ENCODE results near the gene PIK3AP1. TPM values are rescaled to one million over a fixed set of nuclear protein-coding genes. Genes with fewer than 3 reads are reported as not detected.

PIK3AP1 gene
- total RNA-seq, 4 donors from 2014 or later: 1.4 to 3.2 (median 2.8) TPM

GRCh38 chr10:96672481-96673175 lies 47.7 kb downstream of the PIK3AP1 start:
- no peaks in the 10 kb centered on the region for H3K27me3 ChIP-seq
- TF ChIP-seq CTCF (IDR thresholded peaks at IDR 0.05 in 4 of 5, conservative IDR thresholded peaks at IDR 0.05 in 1 of 5) (no peak), POLR2A (IDR thresholded peaks at IDR 0.05) (no peak)
- in situ Hi-C loops (cut with MboI; ENCODE audit: low sequenced_read_pairs in 4 of 4): no loop called here
- H3K36me3 ChIP-seq: no peaks in the 10 kb centered on the region
- ATAC-seq (no peak), DNase-seq (no peak)
- no peaks in the 10 kb centered on the region for H3K4me1 ChIP-seq
- no peak overlapping the region for H3K4me3 ChIP-seq
- no peaks in the 10 kb centered on the region for H3K9me3 ChIP-seq
- intact Hi-C loops (cut with DNase I; ENCODE audit: low total_unique reads): no loop called here
- no peak overlapping the region for H3K27ac ChIP-seq

GRCh38 chr10:96671211-96671890 lies 49.0 kb downstream of the PIK3AP1 start:
- no peaks in the 10 kb centered on the region for H3K27me3 ChIP-seq
- in situ Hi-C loops (cut with MboI; ENCODE audit: low sequenced_read_pairs in 4 of 4) (no loop called here), intact Hi-C loops (cut with DNase I; ENCODE audit: low total_unique reads) (no loop called here)
- no peak overlapping the region for H3K27ac ChIP-seq
- no peaks in the 10 kb centered on the region for H3K36me3 ChIP-seq
- no peak for DNase-seq
- TF ChIP-seq POLR2A (IDR thresholded peaks at IDR 0.05) (no peak), CTCF (IDR thresholded peaks at IDR 0.05 in 4 of 5, conservative IDR thresholded peaks at IDR 0.05 in 1 of 5) (no peak)
- no peak for ATAC-seq
- H3K4me3 ChIP-seq: no peak overlapping the region
- H3K4me1 ChIP-seq: no peaks in the 10 kb centered on the region
- no peaks in the 10 kb centered on the region for H3K9me3 ChIP-seq

GRCh38 chr10:96670786-96671185 lies 49.5 kb downstream of the PIK3AP1 start:
- H3K27me3 ChIP-seq: no peaks in the 10 kb centered on the region
- no peak overlapping the region for H3K27ac ChIP-seq
- no peaks in the 10 kb centered on the region for H3K4me1 ChIP-seq
- DNase-seq (no peak), ATAC-seq (no peak)
- H3K9me3 ChIP-seq: no peaks in the 10 kb centered on the region
- no peaks in the 10 kb centered on the region for H3K36me3 ChIP-seq
- no peak for TF ChIP-seq POLR2A (IDR thresholded peaks at IDR 0.05)
- no peak for TF ChIP-seq CTCF (IDR thresholded peaks at IDR 0.05 in 4 of 5, conservative IDR thresholded peaks at IDR 0.05 in 1 of 5)
- no peak overlapping the region for H3K4me3 ChIP-seq
- intact Hi-C loops (cut with DNase I; ENCODE audit: low total_unique reads) (no loop called here), in situ Hi-C loops (cut with MboI; ENCODE audit: low sequenced_read_pairs in 4 of 4) (no loop called here)

GRCh38 chr10:96667401-96667800 lies 52.9 kb downstream of the PIK3AP1 start:
- DNase-seq: no peak
- Histone ChIP-seq H3K9me3 (no peaks in the 10 kb centered on the region), H3K4me3 (no peak overlapping the region), H3K27me3 (no peaks in the 10 kb centered on the region), H3K36me3 (no peaks in the 10 kb centered on the region), H3K27ac (no peak overlapping the region), H3K4me1 (no peaks in the 10 kb centered on the region)
- in situ Hi-C loops (cut with MboI; ENCODE audit: low sequenced_read_pairs in 4 of 4): no loop called here
- no peak for ATAC-seq
- intact Hi-C loops (cut with DNase I; ENCODE audit: low total_unique reads): no loop called here
- TF ChIP-seq POLR2A (IDR thresholded peaks at IDR 0.05): no peak
- no peak for TF ChIP-seq CTCF (IDR thresholded peaks at IDR 0.05 in 4 of 5, conservative IDR thresholded peaks at IDR 0.05 in 1 of 5)

Measured in gastrocnemius medialis (tissue), 4 donors.